HG03460 (cell line): ENCODE measurements around the gene EXOC1L.
"Not testable (repeated sequence)": the region's sequence is repeated elsewhere in the genome, so short reads cannot be mapped to it uniquely, and the experiment has no call there.

Experiments
- ATAC-seq: cut with Tn5 transposase; IDR thresholded peaks from one replicate; pipeline ENCODE4 v1.9.1; 2021; ENCODE audit not compliant: unreplicated experiment

Gene EXOC1L

GRCh38 chr4:55837903-55838302 is 18.3 kb downstream of the EXOC1L start:
- no peak for ATAC-seq

GRCh38 chr4:55838356-55838755 is 18.8 kb downstream of the EXOC1L start:
- ATAC-seq: no peak

GRCh38 chr4:55838952-55839351 is 19.4 kb downstream of the EXOC1L start:
- no peak for ATAC-seq

- no peak for ATAC-seq
Observed at GRCh38 chr4:55840956-55841355, 21.4 kb downstream of the EXOC1L start.

- ATAC-seq: not testable (repeated sequence)
Observed at GRCh38 chr4:55841373-55842239, 22.0 kb downstream of the EXOC1L start.

- not testable (repeated sequence) for ATAC-seq
Observed at GRCh38 chr4:55842312-55842711, 22.7 kb downstream of the EXOC1L start.

- ATAC-seq: no peak
Observed at GRCh38 chr4:55849724-55850123, 30.1 kb downstream of the EXOC1L start.

- ATAC-seq: no peak
Observed at GRCh38 chr4:55851885-55852284, 32.3 kb downstream of the EXOC1L start.

- ATAC-seq: peak; percentile 98
Observed at GRCh38 chr4:55853484-55854046, 34.0 kb downstream of the EXOC1L start, which contains the start of gene EXOC1. TSS of gene EXOC1 (plus strand) at chr4:55853648. CDS start at chr4:55858324, 4,676 bp downstream.

GRCh38 chr4:55854129-55854528 is 34.5 kb downstream of the EXOC1L start:
- ATAC-seq: no peak

- no peak for ATAC-seq
Observed at GRCh38 chr4:55857586-55857985, 38.0 kb downstream of the EXOC1L start.

GRCh38 chr4:55859711-55860110 is 40.1 kb downstream of the EXOC1L start:
- ATAC-seq: no peak

- ATAC-seq: no peak
Observed at GRCh38 chr4:55864577-55865223, 45.1 kb downstream of the EXOC1L start.

GRCh38 chr4:55865228-55865806 is 45.7 kb downstream of the EXOC1L start:
- ATAC-seq: no peak

- ATAC-seq: peak; percentile 87
Observed at GRCh38 chr4:55866290-55866907, 46.8 kb downstream of the EXOC1L start.

- peak; percentile 77 for ATAC-seq
Observed at GRCh38 chr4:55866973-55867574, 47.5 kb downstream of the EXOC1L start.

- no peak for ATAC-seq
Observed at GRCh38 chr4:55868581-55869090, 49.0 kb downstream of the EXOC1L start.

GRCh38 chr4:55871299-55871800 is 51.8 kb downstream of the EXOC1L start:
- no peak for ATAC-seq

- no peak for ATAC-seq
Observed at GRCh38 chr4:55874831-55875230, 55.2 kb downstream of the EXOC1L start.

- no peak for ATAC-seq
Observed at GRCh38 chr4:55876387-55876786, 56.8 kb downstream of the EXOC1L start.
